Calu3 (cell line): ENCODE measurements around the gene RDH14. TPM values are rescaled to one million over a fixed set of nuclear protein-coding genes. Genes with fewer than 3 reads are reported as not detected.

ENCODE experiments used
- BruUV-seq: library from RNA; stranded (reverse); fragments of 400-500 nt; replicated peaks from 2 replicates; lab custom pipeline; 2021; lab: Mats Ljungman, UMichigan
- CTCF ChIA-PET: fragments of 300-600 bp; sonication (Branson Sonifier 250); formaldehyde crosslinking; loops from one replicate; lab custom pipeline; 2022; ENCODE audit warnings: antibody characterized with exemption; lab: Charles Lee
- DNase-seq: peaks from one replicate; pipeline ENCODE4 v3.0.0; 2022
- H3K27ac Mint-ChIP-seq: one replicate; pipeline ENCODE4 v1.8.0; 2022; ENCODE audit warnings: mixed read lengths; ENCODE audit not compliant: unreplicated experiment
- H3K27me3 Mint-ChIP-seq: one replicate; pipeline ENCODE4 v1.8.0; 2022; ENCODE audit warnings: mixed read lengths; ENCODE audit not compliant: unreplicated experiment
- H3K36me3 Mint-ChIP-seq: one replicate; pipeline ENCODE4 v1.8.0; 2022; ENCODE audit warnings: mild to moderate bottlenecking, moderate library complexity, mixed read lengths; ENCODE audit not compliant: insufficient read depth, unreplicated experiment
- H3K4me1 Mint-ChIP-seq: one replicate; pipeline ENCODE4 v1.8.0; 2022; ENCODE audit warnings: mild to moderate bottlenecking, low read depth, mixed read lengths; ENCODE audit not compliant: unreplicated experiment
- H3K4me3 Mint-ChIP-seq: one replicate; pipeline ENCODE4 v1.8.0; 2022; ENCODE audit warnings: mild to moderate bottlenecking, low read depth, moderate library complexity, mixed read lengths; ENCODE audit not compliant: unreplicated experiment
- H3K9me3 Mint-ChIP-seq: one replicate; pipeline ENCODE4 v1.8.0; 2022; ENCODE audit warnings: low read depth, mixed read lengths; ENCODE audit not compliant: unreplicated experiment
- intact Hi-C: fragments of 100-400 bp; cut with micrococcal nuclease; formaldehyde crosslinking; loops from one replicate; pipeline ENCODE4 v1.10.0; 2022; ENCODE audit not compliant: unreplicated experiment
- total RNA-seq: library from RNA; stranded (reverse); gene quantifications from 2 replicates; pipeline ENCODE4 v1.2.3, GENCODE V29; 2022
- TF ChIP-seq, protein P1 (sequence below): fragments of 200-600 bp; IDR thresholded peaks from one replicate; pipeline ENCODE4 v1.8.0; 2022; ENCODE audit warnings: antibody characterized with exemption; ENCODE audit not compliant: unreplicated experiment

The RDH14 gene
- total RNA-seq, 1 experiment from 2014 or later = 17.1 TPM

DNA sequence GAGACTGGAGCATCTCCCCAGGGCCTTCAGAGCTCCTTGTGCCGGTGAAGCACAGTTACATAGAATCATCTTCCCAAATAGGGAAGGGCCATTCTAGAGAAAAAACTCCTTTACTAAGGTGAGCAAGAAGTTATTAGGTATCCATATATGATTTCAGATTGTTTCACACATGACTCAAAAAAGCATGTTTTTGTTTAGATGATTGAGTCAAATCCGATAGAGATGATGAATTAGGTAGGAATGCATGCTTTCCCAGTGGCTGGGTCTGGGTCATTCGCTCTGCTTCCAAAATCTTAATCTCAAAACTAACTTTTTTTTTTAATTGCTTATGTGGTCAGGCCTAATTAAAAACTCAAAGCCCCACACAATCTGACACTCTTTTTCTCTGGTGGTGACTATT is 25.1 kb upstream of the RDH14 start:
- intact Hi-C loops = no loop called here
- H3K36me3 Mint-ChIP-seq = no peaks in the 10 kb centered on the region
- CTCF ChIA-PET = no interaction called here
- TF ChIP-seq, protein P1, sequence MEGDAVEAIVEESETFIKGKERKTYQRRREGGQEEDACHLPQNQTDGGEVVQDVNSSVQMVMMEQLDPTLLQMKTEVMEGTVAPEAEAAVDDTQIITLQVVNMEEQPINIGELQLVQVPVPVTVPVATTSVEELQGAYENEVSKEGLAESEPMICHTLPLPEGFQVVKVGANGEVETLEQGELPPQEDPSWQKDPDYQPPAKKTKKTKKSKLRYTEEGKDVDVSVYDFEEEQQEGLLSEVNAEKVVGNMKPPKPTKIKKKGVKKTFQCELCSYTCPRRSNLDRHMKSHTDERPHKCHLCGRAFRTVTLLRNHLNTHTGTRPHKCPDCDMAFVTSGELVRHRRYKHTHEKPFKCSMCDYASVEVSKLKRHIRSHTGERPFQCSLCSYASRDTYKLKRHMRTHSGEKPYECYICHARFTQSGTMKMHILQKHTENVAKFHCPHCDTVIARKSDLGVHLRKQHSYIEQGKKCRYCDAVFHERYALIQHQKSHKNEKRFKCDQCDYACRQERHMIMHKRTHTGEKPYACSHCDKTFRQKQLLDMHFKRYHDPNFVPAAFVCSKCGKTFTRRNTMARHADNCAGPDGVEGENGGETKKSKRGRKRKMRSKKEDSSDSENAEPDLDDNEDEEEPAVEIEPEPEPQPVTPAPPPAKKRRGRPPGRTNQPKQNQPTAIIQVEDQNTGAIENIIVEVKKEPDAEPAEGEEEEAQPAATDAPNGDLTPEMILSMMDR = no peak
- no peak overlapping the region for H3K27ac Mint-ChIP-seq
- BruUV-seq = no TSS peak
- H3K9me3 Mint-ChIP-seq = peaks cover 2% of the 10 kb centered on the region
- H3K4me3 Mint-ChIP-seq = no peak overlapping the region
- H3K4me1 Mint-ChIP-seq = no peaks in the 10 kb centered on the region
- no peaks in the 10 kb centered on the region for H3K27me3 Mint-ChIP-seq
- no peak for DNase-seq

DNA sequence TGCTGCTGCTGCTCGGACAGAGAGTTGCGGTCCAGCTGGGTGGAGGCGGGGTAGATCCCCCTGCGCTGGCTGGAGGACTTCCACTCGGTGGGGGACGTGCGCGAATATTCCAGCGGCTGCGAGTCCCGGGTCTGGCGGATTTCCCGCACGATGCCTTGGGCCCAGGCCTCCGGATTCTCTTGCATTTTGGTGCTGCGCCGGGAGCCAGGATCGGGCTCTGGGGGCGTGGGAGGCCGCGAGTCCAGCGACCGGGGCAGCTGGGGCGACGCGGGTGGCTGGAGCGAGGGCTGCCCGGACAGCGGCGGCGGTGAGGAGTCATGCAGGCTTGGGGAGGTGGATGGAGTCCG is 24.1 kb upstream of the RDH14 start:
- H3K36me3 Mint-ChIP-seq = no peaks in the 10 kb centered on the region
- H3K27me3 Mint-ChIP-seq = no peaks in the 10 kb centered on the region
- BruUV-seq = no TSS peak
- intact Hi-C loops = no loop called here
- peaks cover 2% of the 10 kb centered on the region for H3K9me3 Mint-ChIP-seq
- no peak overlapping the region for H3K4me3 Mint-ChIP-seq
- no peak overlapping the region for H3K27ac Mint-ChIP-seq
- DNase-seq = no peak
- CTCF ChIA-PET = no interaction called here
- TF ChIP-seq, protein P1 = no peak
- no peaks in the 10 kb centered on the region for H3K4me1 Mint-ChIP-seq

DNA sequence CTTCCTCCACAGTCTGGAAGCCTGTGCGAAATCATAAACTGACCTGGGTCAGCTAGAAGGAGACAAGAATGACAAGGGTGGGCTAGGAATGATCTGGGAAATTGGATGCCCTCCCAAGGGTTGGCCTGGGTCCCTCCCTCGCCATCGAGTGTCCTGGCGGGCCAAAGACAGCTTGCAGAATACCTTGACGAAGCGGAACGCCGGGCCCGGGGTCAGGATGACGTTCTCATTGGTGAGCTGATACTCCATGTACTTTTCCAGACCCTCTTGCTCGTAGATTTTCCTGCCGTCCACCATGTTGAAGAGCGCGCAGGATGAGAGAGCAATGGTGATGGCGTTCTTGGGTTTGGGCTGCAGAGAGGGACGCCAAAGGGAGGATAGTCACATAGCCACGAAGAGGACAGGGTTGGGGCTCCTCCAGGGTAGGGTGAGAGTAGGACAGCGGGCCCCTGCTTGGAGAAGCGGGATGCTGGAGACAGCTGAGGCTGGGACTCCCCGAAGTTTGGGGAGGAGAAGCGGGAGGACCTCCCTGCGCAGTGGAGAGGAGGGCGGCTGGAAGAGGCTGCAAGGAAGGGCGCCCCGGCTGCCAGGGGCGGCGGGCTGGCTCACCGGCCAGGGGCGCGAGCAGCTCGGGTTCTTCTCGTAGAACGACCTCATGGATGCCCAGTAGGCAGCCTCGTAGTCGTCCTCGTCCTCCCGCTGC is 23.6 kb upstream of the RDH14 start:
- intact Hi-C loops = no loop called here
- CTCF ChIA-PET = no interaction called here
- H3K4me3 Mint-ChIP-seq = no peak overlapping the region
- H3K27me3 Mint-ChIP-seq = no peaks in the 10 kb centered on the region
- DNase-seq = no peak
- no peaks in the 10 kb centered on the region for H3K36me3 Mint-ChIP-seq
- TF ChIP-seq, protein P1 = no peak
- no peaks in the 10 kb centered on the region for H3K4me1 Mint-ChIP-seq
- H3K9me3 Mint-ChIP-seq = peaks cover 2% of the 10 kb centered on the region
- no peak overlapping the region for H3K27ac Mint-ChIP-seq
- BruUV-seq = no TSS peak

DNA sequence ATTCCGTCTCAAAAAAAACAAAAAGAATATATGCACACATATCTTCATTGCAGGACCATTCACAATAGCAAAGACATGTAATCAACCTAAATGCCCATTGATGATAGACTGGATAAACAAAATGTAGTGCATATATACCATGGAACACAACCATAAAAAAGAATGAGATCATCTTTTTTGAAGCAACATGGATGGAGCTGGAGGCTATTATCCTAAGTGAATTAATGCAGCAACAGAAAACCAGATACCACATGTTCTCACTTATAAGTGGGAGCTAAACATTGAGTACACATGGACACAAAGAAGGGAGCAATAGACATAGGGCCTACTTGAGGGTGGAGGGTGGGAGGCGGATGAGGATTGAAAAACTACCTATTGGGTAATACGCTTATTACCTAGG is 20.2 kb upstream of the RDH14 start:
- TF ChIP-seq, protein P1 = no peak
- Mint-ChIP-seq H3K4me3 (no peak overlapping the region), H3K27ac (no peak overlapping the region), H3K36me3 (no peaks in the 10 kb centered on the region), H3K9me3 (peaks cover 7% of the 10 kb centered on the region), H3K4me1 (no peaks in the 10 kb centered on the region), H3K27me3 (no peaks in the 10 kb centered on the region)
- no TSS peak for BruUV-seq
- CTCF ChIA-PET = no interaction called here
- intact Hi-C loops = no loop called here
- no peak for DNase-seq
